Esophagus muscularis mucosa (tissue), 4 donors: Measurements from ENCODE around the gene MN1. TPM values are rescaled to one million over a fixed set of nuclear protein-coding genes. Genes with fewer than 3 reads are reported as not detected.

Source experiments
- DNase-seq: peaks from one replicate; pipeline ENCODE4 v3.0.0-alpha.2; 2017; ENCODE audit errors: extremely low spot score
- H3K27ac ChIP-seq, 4 donors: fragments of 200-600 bp; sonication (generic); replicated peaks in 1 of 4; 1 replicate in 3 of 4; 2 replicates in 1 of 4; pipeline ENCODE4 v1.5.1; 2016 to 2019; ENCODE audit warnings: mild to moderate bottlenecking in 1 of 4
- H3K27me3 ChIP-seq, 4 donors: fragments of 200-600 bp; sonication (generic); one replicate each; pipeline versions ENCODE4 v1.5.1 to v1.6.0; 2016 to 2019
- H3K36me3 ChIP-seq, 4 donors: fragments of 200-600 bp; sonication (generic); one replicate each; pipeline ENCODE4 v1.5.1; 2016 to 2019
- H3K4me1 ChIP-seq, 4 donors: fragments of 200-600 bp; sonication (generic); one replicate each; pipeline ENCODE4 v1.5.1; 2016 to 2019
- H3K4me3 ChIP-seq, 4 donors: fragments of 200-600 bp; sonication (generic); 1 replicate in 2 of 4; 2 replicates in 2 of 4; pipeline ENCODE4 v1.5.1; 2016 to 2019; ENCODE audit warnings: mild to moderate bottlenecking in 4 of 4, moderate library complexity in 1 of 4
- H3K9me3 ChIP-seq, 4 donors: fragments of 200-600 bp; sonication (generic); 1 replicate in 3 of 4; 2 replicates in 1 of 4; pipeline ENCODE4 v1.5.1; 2016 to 2019
- CTCF ChIP-seq, 3 experiments: fragments of 200-600 bp in 2 of 3; fragments of 450-650 bp in 1 of 3; sonication (generic) in 2 of 3; IDR thresholded peaks; one replicate each; pipeline ENCODE4 v1.5.1; 2017 to 2019; ENCODE audit warnings: antibody characterized with exemption in 3 of 3, mild to moderate bottlenecking in 2 of 3, moderate library complexity in 1 of 3
- EP300 ChIP-seq: sonication (generic); formaldehyde crosslinking; IDR thresholded peaks from one replicate; pipeline ENCODE4 v1.6.1; 2017; ENCODE audit warnings: antibody characterized with exemption
- POLR2A ChIP-seq: fragments of 450-650 bp; IDR thresholded peaks from one replicate; pipeline ENCODE4 v1.6.1; 2017; ENCODE audit warnings: antibody characterized with exemption, moderate library complexity, mild to moderate bottlenecking, low read depth
- POLR2AphosphoS5 ChIP-seq, 2 donors: sonication (generic); formaldehyde crosslinking; IDR thresholded peaks; one replicate each; pipeline ENCODE4 v1.6.1; 2017; ENCODE audit warnings: antibody characterized with exemption in 2 of 2
- WGBS: methylation state at CpG from one replicate; pipeline ENCODE4 v1.1.5; 2018; 5-methylcytosine and 5-hydroxymethylcytosine counted together
- intact Hi-C: fragments of 100-400 bp; cut with DNase I; formaldehyde crosslinking; loops from one replicate; pipeline ENCODE4 v1.15.1; 2023
- total RNA-seq, 4 donors: library from RNA; depleted of rRNA; stranded (reverse); fragments of >200 nt; gene quantifications; one replicate each; pipeline versions ENCODE4 v1.1.0 to v1.2.1, GENCODE V29; 2016

MN1 gene
- total RNA-seq, 4 donors from 2014 or later: 16.2 to 47.3 (median 29.0) TPM

GRCh38 chr22:27782088-27782487, 19.5 kb downstream of the MN1 start:
- Histone ChIP-seq H3K4me1 (peaks cover 17 to 90% (median 88%) of the 10 kb centered on the region in 4 donors), H3K36me3 (no peaks in the 10 kb centered on the region), H3K27ac (peak overlapping the region; percentile 82 to 95 (median 92)), H3K4me3 (no peak overlapping the region), H3K9me3 (no peaks in the 10 kb centered on the region), H3K27me3 (no peaks in the 10 kb centered on the region)
- DNase-seq: no peak
- WGBS: 95% methylated on average over 3 of the region's 13 CpGs
- TF ChIP-seq CTCF (IDR thresholded peaks at IDR 0.05) (no peak), POLR2AphosphoS5 (IDR thresholded peaks at IDR 0.05) (peak in 1 of 2 donors; percentile 27), POLR2A (peak; percentile 45), EP300 (no peak)
- intact Hi-C loops: no loop called here

GRCh38 chr22:27780161-27780575, 21.4 kb downstream of the MN1 start:
- Histone ChIP-seq H3K4me1 (peaks cover 31 to 91% (median 88%) of the 10 kb centered on the region in 4 donors), H3K27me3 (no peaks in the 10 kb centered on the region), H3K27ac (peak overlapping the region; percentile 82 to 95 (median 92)), H3K4me3 (no peak overlapping the region), H3K9me3 (no peaks in the 10 kb centered on the region), H3K36me3 (no peaks in the 10 kb centered on the region)
- no peak for TF ChIP-seq EP300
- peak in 1 of 2 donors; percentile 43 for TF ChIP-seq POLR2AphosphoS5 (IDR thresholded peaks at IDR 0.05)
- intact Hi-C loops: no loop called here
- no peak for DNase-seq
- 56% methylated on average over 8 of the region's 9 CpGs for WGBS

- H3K27ac ChIP-seq: peak overlapping the region; percentile 82 to 95 (median 92)
- intact Hi-C loops: no loop called here
Measured at GRCh38 chr22:27779643-27780042, 21.9 kb downstream of the MN1 start.

GRCh38 chr22:27778294-27779090, 23.1 kb downstream of the MN1 start:
- peaks cover 31 to 93% (median 87%) of the 10 kb centered on the region in 4 donors for H3K4me1 ChIP-seq
- H3K27me3 ChIP-seq: no peaks in the 10 kb centered on the region

More at GRCh38 chr22:27779643-27780042, 21.9 kb downstream of the MN1 start:
- Histone ChIP-seq H3K9me3 (no peaks in the 10 kb centered on the region), H3K27me3 (no peaks in the 10 kb centered on the region), H3K4me1 (peaks cover 31 to 92% (median 89%) of the 10 kb centered on the region in 4 donors), H3K36me3 (no peaks in the 10 kb centered on the region), H3K4me3 (no peak overlapping the region)
- WGBS: 46% methylated on average over 2 of the region's 3 CpGs
- no peak for TF ChIP-seq POLR2AphosphoS5 (IDR thresholded peaks at IDR 0.05)
- no peak for TF ChIP-seq CTCF (IDR thresholded peaks at IDR 0.05)
- TF ChIP-seq POLR2A: no peak
- TF ChIP-seq EP300: no peak
- no peak for DNase-seq

DNA sequence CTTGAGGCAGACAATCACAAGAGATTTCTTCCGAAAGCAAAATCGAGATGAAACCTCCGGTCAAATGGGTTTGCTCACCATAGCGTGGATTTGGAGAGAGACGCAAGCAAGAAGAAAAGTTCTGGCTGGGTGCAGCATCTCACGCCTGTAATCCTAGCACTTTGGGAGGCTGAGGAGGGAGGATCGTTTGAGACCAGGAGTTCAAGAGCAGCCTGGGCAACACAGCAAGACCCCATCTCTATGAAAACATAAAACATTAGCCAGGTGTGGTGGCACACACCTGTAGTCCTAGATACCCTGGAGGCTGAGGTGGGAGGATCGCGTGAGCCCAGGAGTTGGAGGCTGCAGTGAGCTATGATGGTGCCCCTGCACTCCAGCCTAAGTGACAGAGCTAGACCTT, 24.4 kb downstream of the MN1 start:
- Histone ChIP-seq H3K4me3 (peak overlapping the region in 1 of 4 donors; percentile 21), H3K4me1 (peaks cover 27 to 94% (median 87%) of the 10 kb centered on the region in 4 donors), H3K36me3 (no peaks in the 10 kb centered on the region), H3K27ac (peak overlapping the region; percentile 82 to 95 (median 92)), H3K9me3 (no peaks in the 10 kb centered on the region), H3K27me3 (no peaks in the 10 kb centered on the region)
- TF ChIP-seq CTCF (IDR thresholded peaks at IDR 0.05) (no peak), POLR2A (no peak), EP300 (no peak), POLR2AphosphoS5 (IDR thresholded peaks at IDR 0.05) (no peak)
- DNase-seq: no peak
- intact Hi-C loops: no loop called here
- whole genome bisulfite sequencing: 62% methylated on average over 9 of the region's 9 CpGs

More at GRCh38 chr22:27778294-27779090, 23.1 kb downstream of the MN1 start:
- intact Hi-C loops: no loop called here
- WGBS: 54% methylated on average over 23 of the region's 24 CpGs
- Histone ChIP-seq H3K9me3 (no peaks in the 10 kb centered on the region), H3K27ac (peak overlapping the region; percentile 82 to 95 (median 92)), H3K36me3 (no peaks in the 10 kb centered on the region), H3K4me3 (peak overlapping the region in 3 of 4 donors; percentile 5 to 20 (median 16))
- DNase-seq: no peak
- TF ChIP-seq POLR2AphosphoS5 (IDR thresholded peaks at IDR 0.05): peak; percentile 51 to 64
- no peak for TF ChIP-seq POLR2A
